GM18861 (cell line): ENCODE data around the gene GAGE12F.
"Not testable (repeated sequence)": the region's sequence is repeated elsewhere in the genome, so short reads cannot be mapped to it uniquely, and the experiment has no call there.

Experiments used
- ATAC-seq: cut with Tn5 transposase; IDR thresholded peaks from one replicate; pipeline ENCODE4 v1.9.1; 2021; ENCODE audit not compliant: unreplicated experiment

The GAGE12F gene, protein sequence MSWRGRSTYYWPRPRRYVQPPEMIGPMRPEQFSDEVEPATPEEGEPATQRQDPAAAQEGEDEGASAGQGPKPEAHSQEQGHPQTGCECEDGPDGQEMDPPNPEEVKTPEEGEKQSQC

DNA sequence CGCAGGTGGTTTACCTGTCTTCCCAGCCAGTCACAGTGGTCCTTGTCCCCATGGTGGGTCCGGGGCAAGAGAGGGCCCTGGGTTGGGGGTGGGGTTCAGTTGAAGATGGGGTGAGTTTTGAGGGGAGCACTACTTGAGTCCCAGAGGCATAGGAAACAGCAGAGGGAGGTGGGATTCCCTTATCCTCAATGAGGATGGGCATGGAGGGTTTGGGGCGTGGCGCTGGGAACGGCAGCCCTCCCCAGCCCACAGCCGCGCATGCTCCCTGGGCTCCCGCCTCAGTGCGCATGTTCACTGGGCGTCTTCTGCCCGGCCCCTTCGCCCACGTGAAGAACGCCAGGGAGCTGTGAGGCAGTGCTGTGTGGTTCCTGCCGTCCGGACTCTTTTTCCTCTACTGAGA, at the start of gene GAGE12F:
Gene GAGE12F, plus strand, starts transcription at position 301 of the 400 bp plus-strand sequence. CDS start 1,155 bp downstream, outside the sequence.
- not testable (repeated sequence) for ATAC-seq

DNA sequence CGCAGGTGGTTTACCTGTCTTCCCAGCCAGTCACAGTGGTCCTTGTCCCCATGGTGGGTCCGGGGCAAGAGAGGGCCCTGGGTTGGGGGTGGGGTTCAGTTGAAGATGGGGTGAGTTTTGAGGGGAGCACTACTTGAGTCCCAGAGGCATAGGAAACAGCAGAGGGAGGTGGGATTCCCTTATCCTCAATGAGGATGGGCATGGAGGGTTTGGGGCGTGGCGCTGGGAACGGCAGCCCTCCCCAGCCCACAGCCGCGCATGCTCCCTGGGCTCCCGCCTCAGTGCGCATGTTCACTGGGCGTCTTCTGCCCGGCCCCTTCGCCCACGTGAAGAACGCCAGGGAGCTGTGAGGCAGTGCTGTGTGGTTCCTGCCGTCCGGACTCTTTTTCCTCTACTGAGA, 28.8 kb upstream of the GAGE12F start, which contains the start of gene GAGE12C:
Gene GAGE12C, plus strand, starts transcription at position 301 of the 400 bp plus-strand sequence. CDS start 1,155 bp downstream, outside the sequence.
- ATAC-seq = not testable (repeated sequence)

DNA sequence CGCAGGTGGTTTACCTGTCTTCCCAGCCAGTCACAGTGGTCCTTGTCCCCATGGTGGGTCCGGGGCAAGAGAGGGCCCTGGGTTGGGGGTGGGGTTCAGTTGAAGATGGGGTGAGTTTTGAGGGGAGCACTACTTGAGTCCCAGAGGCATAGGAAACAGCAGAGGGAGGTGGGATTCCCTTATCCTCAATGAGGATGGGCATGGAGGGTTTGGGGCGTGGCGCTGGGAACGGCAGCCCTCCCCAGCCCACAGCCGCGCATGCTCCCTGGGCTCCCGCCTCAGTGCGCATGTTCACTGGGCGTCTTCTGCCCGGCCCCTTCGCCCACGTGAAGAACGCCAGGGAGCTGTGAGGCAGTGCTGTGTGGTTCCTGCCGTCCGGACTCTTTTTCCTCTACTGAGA, 19.2 kb upstream of the GAGE12F start, which contains the start of gene GAGE12D:
Gene GAGE12D, plus strand, starts transcription at position 301 of the 400 bp plus-strand sequence. CDS start 1,155 bp downstream, outside the sequence.
- ATAC-seq = not testable (repeated sequence)

DNA sequence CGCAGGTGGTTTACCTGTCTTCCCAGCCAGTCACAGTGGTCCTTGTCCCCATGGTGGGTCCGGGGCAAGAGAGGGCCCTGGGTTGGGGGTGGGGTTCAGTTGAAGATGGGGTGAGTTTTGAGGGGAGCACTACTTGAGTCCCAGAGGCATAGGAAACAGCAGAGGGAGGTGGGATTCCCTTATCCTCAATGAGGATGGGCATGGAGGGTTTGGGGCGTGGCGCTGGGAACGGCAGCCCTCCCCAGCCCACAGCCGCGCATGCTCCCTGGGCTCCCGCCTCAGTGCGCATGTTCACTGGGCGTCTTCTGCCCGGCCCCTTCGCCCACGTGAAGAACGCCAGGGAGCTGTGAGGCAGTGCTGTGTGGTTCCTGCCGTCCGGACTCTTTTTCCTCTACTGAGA, 9.7 kb upstream of the GAGE12F start, which contains the start of gene GAGE12E:
Gene GAGE12E, plus strand, starts transcription at position 301 of the 400 bp plus-strand sequence. CDS start 1,155 bp downstream, outside the sequence.
- not testable (repeated sequence) for ATAC-seq

DNA sequence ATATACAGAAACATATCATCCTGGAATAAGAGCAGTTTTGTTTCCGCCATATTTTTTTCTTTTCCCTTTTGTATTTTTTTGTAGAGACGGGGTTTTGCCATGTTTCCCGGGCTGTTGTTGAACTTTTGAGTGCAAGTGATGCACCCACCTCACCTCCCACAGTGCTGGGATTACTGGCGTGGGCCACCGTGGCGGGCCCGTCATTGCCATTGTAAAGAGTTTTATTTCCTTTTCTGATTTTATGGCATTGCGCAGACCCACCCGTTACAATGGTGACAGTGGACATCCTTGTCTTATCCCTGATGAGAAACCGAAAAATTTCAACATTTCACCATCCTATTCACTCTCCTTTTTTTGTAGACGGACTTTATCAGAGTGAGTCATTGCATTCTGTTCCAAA, 8.1 kb downstream of the GAGE12F start:
- not testable (repeated sequence) for ATAC-seq

DNA sequence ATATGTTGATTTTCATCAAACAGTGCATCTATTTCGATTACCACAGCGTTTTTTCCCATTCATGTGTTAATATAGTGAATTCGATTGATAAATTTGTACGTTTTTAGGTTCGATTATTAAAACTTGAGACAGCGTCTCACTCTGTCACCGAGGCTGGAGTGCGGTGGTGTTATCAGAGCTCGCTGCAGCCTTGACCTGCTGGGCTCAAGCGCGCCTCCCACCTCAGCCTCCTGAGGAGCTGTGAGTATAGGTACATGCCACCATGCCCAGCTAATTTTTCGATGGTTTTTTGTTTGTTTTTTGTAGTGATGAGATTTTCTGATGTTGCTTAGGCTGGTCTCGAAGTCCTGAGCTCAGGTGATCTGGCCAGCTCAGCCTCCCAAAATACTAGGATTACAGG, 8.5 kb downstream of the GAGE12F start:
- not testable (repeated sequence) for ATAC-seq

DNA sequence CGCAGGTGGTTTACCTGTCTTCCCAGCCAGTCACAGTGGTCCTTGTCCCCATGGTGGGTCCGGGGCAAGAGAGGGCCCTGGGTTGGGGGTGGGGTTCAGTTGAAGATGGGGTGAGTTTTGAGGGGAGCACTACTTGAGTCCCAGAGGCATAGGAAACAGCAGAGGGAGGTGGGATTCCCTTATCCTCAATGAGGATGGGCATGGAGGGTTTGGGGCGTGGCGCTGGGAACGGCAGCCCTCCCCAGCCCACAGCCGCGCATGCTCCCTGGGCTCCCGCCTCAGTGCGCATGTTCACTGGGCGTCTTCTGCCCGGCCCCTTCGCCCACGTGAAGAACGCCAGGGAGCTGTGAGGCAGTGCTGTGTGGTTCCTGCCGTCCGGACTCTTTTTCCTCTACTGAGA, 9.5 kb downstream of the GAGE12F start, which contains the start of gene GAGE12G:
Gene GAGE12G, plus strand, starts transcription at position 301 of the 400 bp plus-strand sequence. CDS start 1,155 bp downstream, outside the sequence.
- ATAC-seq = not testable (repeated sequence)

DNA sequence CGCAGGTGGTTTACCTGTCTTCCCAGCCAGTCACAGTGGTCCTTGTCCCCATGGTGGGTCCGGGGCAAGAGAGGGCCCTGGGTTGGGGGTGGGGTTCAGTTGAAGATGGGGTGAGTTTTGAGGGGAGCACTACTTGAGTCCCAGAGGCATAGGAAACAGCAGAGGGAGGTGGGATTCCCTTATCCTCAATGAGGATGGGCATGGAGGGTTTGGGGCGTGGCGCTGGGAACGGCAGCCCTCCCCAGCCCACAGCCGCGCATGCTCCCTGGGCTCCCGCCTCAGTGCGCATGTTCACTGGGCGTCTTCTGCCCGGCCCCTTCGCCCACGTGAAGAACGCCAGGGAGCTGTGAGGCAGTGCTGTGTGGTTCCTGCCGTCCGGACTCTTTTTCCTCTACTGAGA, 19.0 kb downstream of the GAGE12F start, which contains the start of gene GAGE12H:
Gene GAGE12H, plus strand, starts transcription at position 301 of the 400 bp plus-strand sequence. CDS start 1,155 bp downstream, outside the sequence.
- not testable (repeated sequence) for ATAC-seq

DNA sequence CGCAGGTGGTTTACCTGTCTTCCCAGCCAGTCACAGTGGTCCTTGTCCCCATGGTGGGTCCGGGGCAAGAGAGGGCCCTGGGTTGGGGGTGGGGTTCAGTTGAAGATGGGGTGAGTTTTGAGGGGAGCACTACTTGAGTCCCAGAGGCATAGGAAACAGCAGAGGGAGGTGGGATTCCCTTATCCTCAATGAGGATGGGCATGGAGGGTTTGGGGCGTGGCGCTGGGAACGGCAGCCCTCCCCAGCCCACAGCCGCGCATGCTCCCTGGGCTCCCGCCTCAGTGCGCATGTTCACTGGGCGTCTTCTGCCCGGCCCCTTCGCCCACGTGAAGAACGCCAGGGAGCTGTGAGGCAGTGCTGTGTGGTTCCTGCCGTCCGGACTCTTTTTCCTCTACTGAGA, 28.6 kb downstream of the GAGE12F start, which contains the start of gene GAGE2A:
Gene GAGE2A, plus strand, starts transcription at position 301 of the 400 bp plus-strand sequence. CDS start 1,155 bp downstream, outside the sequence.
- not testable (repeated sequence) for ATAC-seq

DNA sequence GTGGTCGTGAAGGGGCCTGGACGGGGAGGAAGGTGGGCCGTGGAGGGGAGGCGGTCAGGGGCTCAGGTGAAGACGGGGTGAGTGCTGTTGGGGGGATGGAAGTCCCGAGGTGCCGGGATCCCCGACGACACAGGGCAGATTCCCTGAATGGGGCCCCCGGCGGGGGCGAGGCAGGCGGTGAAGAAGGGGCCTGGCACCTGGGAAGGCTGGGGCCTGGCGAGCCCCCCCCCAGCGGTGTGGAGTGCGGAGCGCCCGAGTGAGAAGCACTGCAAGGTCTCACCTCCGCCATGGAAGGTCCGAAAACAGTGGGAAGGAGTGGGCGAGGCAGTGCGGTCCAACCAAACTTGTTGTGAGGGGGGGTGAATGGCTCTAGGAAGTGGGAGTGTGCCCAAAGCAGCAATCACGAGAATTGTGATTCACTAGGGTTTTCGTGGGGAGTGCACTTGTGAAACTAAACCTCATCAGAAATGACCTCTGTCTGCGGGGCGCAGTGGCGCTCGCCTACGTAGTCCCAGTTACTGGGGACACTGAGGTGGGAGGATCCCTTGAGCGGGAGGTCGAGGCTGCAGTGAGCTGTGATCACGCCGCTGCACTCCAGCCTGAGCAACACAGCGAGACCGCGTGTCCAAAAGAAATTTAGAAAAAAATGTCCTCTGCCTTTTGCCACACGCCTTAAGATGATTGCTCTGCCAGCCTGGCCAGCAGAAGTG, 29.3 kb downstream of the GAGE12F start:
- not testable (repeated sequence) for ATAC-seq

DNA sequence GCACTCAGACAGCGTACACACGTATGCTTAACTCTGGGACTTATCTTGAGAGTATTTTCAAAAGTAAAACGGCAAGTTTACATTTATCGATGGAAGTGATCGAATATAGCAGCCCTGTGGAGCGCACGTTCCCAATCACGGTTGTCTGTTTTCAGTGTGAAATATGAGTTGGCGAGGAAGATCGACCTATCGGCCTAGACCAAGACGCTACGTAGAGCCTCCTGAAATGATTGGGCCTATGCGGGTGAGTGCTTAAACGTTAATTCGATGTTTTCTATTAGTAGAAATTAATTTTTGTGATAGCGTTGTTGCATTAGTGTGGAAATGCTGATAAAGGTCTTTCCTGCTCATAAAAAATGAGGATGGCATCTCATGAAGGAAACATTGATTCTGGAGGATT, 29.8 kb downstream of the GAGE12F start:
- ATAC-seq = not testable (repeated sequence)

DNA sequence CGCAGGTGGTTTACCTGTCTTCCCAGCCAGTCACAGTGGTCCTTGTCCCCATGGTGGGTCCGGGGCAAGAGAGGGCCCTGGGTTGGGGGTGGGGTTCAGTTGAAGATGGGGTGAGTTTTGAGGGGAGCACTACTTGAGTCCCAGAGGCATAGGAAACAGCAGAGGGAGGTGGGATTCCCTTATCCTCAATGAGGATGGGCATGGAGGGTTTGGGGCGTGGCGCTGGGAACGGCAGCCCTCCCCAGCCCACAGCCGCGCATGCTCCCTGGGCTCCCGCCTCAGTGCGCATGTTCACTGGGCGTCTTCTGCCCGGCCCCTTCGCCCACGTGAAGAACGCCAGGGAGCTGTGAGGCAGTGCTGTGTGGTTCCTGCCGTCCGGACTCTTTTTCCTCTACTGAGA, 38.1 kb downstream of the GAGE12F start, which contains the start of gene GAGE1:
Gene GAGE1, plus strand, starts transcription at position 301 of the 400 bp plus-strand sequence. CDS start 1,155 bp downstream, outside the sequence.
- ATAC-seq = not testable (repeated sequence)

DNA sequence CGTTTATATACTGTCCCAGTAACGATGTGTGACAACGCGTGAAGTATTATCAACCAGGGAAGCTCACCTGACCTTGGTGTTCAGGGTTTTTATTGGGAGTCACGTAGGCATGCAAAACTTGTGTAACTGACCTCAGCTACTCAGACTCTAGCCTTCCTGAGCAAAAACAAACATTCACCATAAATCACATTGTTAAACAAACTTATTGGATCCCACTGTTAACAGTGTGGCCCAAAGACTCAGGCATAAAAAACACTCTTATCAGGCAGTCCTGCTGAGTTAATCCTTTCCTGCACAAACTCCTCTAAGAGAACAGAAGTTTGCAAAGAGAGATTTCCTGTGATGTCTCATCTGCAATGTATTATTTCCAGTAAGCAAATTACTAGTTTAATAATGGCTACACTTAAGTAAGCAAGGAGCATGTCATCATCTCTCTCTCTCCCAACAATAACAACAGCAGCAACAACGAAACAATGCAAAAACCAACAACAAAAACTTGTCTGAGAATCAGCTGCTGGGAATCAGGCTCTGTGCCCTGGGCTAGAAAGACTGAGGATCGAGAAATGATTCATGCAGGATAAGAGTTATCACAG, 50.2 kb downstream of the GAGE12F start:
- no peak for ATAC-seq
